ENCODE measurements around the gene CEP85.

The CEP85 gene

GRCh38 chr1:26317146-26317545 is 83.1 kb downstream of the CEP85 start:
- DNase-seq (ENCODE audit: low spot score): no peak

DNA sequence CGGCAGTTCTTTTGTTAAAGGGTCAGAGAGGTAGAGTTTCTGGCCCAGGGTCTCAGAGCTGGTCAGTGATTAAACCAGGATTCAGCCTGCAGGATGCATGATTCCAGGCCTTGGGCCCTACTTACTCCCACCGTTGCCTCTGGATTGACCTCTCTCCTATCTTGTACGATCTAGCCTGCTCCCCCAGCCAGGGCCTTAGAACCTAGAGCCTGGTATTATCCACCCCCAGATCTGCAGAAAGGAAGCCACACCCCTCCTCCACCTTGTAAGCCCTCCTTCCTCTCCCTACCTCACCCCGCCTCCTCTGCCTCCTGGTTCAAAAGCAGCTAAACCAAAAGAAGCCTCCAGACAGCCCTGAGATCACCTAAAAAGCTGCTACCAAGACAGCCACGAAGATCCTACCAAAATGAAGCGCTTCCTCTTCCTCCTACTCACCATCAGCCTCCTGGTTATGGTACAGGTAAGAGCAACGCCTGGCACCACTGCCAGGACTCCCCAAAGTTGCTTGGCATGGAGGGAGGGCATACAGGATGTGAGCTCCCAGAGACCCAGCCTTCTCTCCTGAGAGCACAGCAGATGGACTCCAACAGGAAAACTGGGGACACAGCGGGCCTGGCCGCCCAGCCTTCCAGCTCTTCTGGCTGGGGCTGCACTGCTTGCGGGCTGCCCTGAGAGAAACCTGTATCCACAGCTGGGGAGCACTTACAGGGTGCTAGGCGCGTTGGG is 83.8 kb downstream of the CEP85 start, which contains the start of gene CD52:
Gene CD52 (plus strand): TSS at position 347 of the 726 bp plus-strand sequence. CDS start 60 bp downstream, at position 407.
- no peak for DNase-seq (ENCODE audit: low spot score)

DNA sequence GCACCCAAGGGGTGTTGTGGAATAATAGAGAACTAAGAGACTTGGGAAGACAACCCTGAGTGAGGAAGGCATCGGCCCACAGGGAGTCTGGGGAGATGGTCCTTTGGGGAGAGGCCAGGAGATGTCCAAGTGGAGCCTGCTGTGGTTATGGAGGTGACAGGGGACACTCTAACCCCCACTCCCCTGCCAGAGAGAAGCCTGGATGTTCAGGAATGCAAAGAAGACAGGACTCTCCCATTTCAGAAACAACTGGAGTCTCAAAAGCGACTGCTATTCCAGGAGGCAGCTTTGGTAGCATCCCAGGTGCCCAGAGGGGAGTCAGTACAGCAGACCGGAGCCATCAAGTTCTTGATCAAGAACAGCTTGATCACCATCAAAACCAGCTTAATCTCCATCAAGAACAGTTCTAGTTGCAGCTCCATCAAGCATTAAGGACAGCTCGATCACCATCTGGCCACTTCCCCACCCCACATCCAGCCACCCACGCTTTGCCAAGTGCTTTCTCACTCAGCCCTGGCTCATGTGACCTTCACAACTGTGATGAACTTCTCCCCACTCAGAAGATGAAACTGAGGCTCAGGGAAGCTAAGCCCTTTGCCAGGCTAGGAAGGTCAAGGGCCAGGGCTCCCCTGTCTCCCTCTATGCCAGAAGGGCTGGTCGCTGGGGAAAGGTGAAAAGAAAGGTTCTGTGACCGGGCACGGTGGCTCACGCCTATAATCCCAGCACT is 84.5 kb downstream of the CEP85 start:
- no peak for DNase-seq (ENCODE audit: low spot score)

DNA sequence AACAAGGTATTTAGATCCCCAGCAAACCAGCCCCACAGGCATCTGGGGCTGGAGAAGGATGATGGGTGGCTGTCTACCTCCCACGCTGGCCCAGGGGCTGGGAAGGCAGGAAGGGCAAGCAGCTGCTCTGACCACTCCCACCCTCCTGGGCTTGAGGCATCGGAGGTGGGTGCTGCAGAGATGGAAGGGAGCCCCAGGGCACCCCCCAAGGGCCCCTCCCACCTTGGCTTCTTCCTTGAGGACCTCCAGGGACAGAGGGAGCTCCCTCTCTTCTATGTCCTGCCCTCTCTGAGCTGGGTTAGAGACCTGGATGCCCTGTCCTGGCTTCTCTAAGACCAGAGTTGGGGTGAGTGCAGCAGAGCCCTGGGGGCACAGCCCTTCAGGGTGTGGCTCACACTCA is 86.9 kb downstream of the CEP85 start:
- no peak for DNase-seq (ENCODE audit: low spot score)

DNA sequence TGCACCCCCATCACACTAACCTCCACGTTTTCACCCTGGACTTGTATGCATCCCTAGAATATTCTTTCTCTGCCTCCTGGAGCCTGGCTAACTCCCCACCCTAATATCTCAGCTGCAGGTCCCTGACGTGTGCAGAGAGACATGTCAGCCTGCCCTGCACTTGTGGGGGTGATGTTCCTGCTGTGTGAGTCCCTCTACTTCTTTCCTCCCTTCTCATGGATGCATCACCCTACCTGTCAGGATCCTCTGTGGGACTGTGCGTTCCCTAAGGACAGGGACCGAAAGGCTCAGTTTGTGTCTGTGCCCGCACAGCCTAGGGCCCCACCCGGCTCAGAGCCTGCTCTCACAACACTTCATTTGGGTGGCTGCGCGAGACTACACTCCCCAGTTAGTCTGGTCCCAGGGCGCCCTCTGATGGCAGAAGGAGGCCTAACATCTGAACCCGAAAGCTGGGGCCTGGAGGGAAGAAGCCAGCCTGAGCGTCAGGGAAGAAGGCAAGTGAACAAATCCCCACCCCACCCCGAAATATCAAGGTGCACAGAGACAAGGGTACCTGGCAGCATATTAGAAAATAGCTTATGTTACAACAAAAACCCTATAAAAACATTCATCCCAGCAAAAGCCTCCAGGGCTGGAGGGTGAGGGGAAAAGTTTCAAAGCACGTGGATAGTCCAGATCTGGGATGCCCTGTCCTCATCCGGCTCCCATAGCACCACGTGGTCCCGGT is 87.5 kb downstream of the CEP85 start:
- DNase-seq (ENCODE audit: low spot score): peak; percentile 94

DNA sequence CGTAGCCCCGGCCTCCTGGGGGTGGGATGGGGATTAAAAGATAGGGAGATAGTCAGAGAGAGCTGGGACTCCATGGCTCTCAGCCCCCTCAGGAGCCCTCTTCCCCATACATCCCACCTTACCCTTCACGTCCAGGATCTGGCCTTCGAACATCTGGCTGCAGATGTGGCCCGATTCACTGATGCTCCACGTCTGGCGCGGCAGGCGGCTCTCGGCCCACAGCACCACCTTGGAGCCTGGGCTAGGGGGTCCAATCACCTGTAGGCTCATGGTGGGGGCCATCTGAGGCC is 88.0 kb downstream of the CEP85 start:
- no peak for DNase-seq (ENCODE audit: low spot score)

GRCh38 chr1:26323382-26323781 is 89.4 kb downstream of the CEP85 start:
- no peak for DNase-seq (ENCODE audit: low spot score)

- DNase-seq (ENCODE audit: low spot score): no peak
These were observed 90.5 kb downstream of the CEP85 start for GRCh38 chr1:26324550-26324949.

DNA sequence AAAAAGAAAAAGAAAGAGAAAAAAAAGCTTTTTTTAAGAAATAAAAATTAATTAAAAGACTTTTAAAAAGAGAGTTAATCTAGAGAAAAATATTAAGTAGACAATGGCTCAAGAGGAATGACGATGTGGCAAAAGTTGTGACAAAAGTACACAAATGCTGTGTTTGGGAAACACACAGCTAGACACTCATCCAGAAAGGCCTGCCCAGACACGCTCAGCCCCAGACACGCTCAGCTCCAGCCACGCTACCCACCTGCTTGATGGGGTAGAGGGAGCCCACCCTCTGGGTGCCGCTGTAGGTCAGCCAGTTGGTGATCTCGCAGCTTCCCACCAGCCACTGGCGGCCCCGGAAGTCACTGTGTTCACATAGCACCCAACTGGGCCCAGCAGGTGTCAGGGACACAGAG is 94.0 kb downstream of the CEP85 start:
- no peak for DNase-seq (ENCODE audit: low spot score)

All from hematopoietic multipotent progenitor cell treated with erythropoietin and hydrocortisone succinate and interleukin-3 and kit ligand, for 17 days (in vitro differentiated cells).